SK-N-MC (cell line): ENCODE results near the gene ADARB2.

Experiments
- EZH2 ChIP-seq: fragments of 200-600 bp; sonication (generic); IDR thresholded peaks from one replicate; pipeline ENCODE4 v1.6.1; 2017; ENCODE audit warnings: antibody characterized with exemption
- POLR2AphosphoS5 ChIP-seq: IDR thresholded peaks from 2 replicates; pipeline ENCODE4 v1.6.1; 2012; ENCODE audit warnings: mild to moderate bottlenecking, low read depth, low read length, borderline replicate concordance

DNA sequence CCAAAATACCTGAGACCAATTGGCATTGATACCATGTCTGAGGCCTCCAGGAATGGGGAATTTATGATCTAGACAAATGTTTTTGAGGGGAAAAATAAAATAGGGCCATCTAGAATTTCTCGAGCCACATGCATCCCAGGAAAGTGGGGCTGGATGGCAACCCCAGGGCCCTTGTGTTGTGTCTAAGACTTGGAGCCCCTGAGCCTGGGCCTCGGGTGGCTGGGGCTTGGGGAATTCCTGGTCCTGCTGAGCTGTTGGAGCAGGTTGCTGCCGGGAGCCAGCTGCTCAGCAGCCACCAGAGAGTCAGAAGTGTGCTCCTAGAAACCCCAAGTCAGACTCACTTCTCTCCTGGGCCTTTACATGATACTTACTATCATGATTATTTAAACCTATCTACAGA lies 508.2 kb downstream of the ADARB2 start:
- TF ChIP-seq EZH2, result no peak
- TF ChIP-seq POLR2AphosphoS5, result no peak
